HG03354 (cell line): ENCODE measurements around the gene MSANTD1.

ENCODE experiments used
- ATAC-seq: cut with Tn5 transposase; IDR thresholded peaks from one replicate; pipeline ENCODE4 v1.9.1; 2021; ENCODE audit warnings: mild to moderate bottlenecking; ENCODE audit not compliant: unreplicated experiment, poor library complexity, severe bottlenecking

MSANTD1 gene

GRCh38 chr4:3215256-3215655 is 33.7 kb upstream of the MSANTD1 start:
- no peak for ATAC-seq

- no peak for ATAC-seq
These were observed 33.2 kb upstream of the MSANTD1 start for GRCh38 chr4:3215733-3216132.

- no peak for ATAC-seq
These were observed 31.7 kb upstream of the MSANTD1 start for GRCh38 chr4:3217266-3217665.

GRCh38 chr4:3217771-3218170 is 31.2 kb upstream of the MSANTD1 start:
- ATAC-seq: no peak

GRCh38 chr4:3218824-3219760 is 29.9 kb upstream of the MSANTD1 start:
- no peak for ATAC-seq

- ATAC-seq: no peak
These were observed 29.0 kb upstream of the MSANTD1 start for GRCh38 chr4:3219761-3220475.

- no peak for ATAC-seq
These were observed 28.3 kb upstream of the MSANTD1 start for GRCh38 chr4:3220476-3221183.

GRCh38 chr4:3221184-3221494 is 27.8 kb upstream of the MSANTD1 start:
- no peak for ATAC-seq

- ATAC-seq: no peak
These were observed 27.0 kb upstream of the MSANTD1 start for GRCh38 chr4:3221996-3222395.

- ATAC-seq: no peak
These were observed 25.6 kb upstream of the MSANTD1 start for GRCh38 chr4:3223346-3223745.

- no peak for ATAC-seq
These were observed 24.8 kb upstream of the MSANTD1 start for GRCh38 chr4:3223956-3224748.

GRCh38 chr4:3225071-3225850 is 23.7 kb upstream of the MSANTD1 start:
- no peak for ATAC-seq

- no peak for ATAC-seq
These were observed 23.0 kb upstream of the MSANTD1 start for GRCh38 chr4:3225936-3226335.

GRCh38 chr4:3226467-3226866 is 22.5 kb upstream of the MSANTD1 start:
- no peak for ATAC-seq

- ATAC-seq: no peak
These were observed 22.0 kb upstream of the MSANTD1 start for GRCh38 chr4:3226944-3227343.

- ATAC-seq: no peak
These were observed 20.9 kb upstream of the MSANTD1 start for GRCh38 chr4:3227878-3228675.

- no peak for ATAC-seq
These were observed 20.1 kb upstream of the MSANTD1 start for GRCh38 chr4:3228881-3229280.

GRCh38 chr4:3229328-3229727 is 19.6 kb upstream of the MSANTD1 start:
- ATAC-seq: no peak
